GM19328 (cell line): ENCODE data around the gene NID1.
"Not testable (repeated sequence)": the region's sequence is repeated elsewhere in the genome, so short reads cannot be mapped to it uniquely, and the experiment has no call there.

Source experiments
- ATAC-seq: cut with Tn5 transposase; IDR thresholded peaks from one replicate; pipeline ENCODE4 v1.9.1; 2021; ENCODE audit warnings: mild to moderate bottlenecking, moderate library complexity; ENCODE audit not compliant: unreplicated experiment

The NID1 gene

GRCh38 chr1:236095705-236096520 lies 31.0 kb upstream of the NID1 start:
- ATAC-seq = no peak

DNA sequence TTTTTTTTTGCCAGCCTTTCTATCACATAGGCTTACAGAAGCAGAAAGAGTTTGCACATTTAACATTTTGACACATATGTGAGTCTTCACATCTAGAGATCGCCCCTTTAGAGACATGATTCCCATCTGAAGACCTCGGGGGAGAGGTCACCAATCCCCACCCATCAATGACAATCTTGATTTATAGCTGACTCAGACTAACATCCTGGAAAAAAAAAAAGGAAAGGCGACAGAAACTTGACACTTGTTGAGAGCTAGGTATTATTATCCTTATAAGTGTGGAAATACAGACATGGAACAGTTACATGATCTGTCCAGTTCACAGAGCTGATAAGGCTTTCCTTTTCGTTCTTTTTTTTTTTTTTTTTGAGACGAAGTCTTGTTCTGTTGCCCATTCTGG lies 28.0 kb upstream of the NID1 start:
- no peak for ATAC-seq

DNA sequence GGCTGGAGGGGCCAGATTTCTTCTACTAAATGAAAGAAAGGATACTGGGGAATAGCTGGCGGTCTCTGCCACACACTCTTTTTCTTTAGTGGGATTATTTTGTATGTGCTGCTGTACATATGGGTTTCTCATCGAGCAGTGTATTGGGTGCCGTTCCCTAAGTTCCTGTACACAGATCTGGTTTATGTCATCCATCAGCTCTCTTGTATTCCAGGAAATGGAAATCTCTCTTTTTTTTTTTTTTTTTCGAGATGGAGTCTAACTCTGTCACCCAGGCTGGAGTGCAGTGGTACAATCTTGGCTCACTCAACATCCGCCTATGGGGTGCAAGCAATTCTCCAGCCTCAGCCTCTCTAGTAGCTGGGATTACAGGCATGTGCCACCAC lies 27.0 kb upstream of the NID1 start:
- ATAC-seq = no peak

DNA sequence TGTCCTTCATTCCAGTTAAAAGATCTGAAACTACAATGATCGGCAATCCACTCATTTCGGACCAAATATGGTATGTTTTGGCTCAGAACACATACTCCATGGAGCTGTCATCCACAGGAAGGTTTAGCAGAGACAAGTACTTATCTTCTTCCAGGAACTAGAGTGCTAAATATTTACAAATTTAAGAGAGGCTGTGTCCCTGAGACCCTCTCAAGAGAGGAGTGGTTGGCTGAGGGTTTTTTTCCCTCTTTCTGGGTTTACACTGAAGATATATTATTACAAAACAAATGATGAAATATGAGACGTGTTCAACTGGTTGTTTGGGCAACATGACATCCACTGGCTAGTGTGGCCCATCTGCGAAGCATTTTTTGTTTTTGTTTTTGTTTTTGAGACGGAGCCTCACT lies 25.9 kb upstream of the NID1 start:
- ATAC-seq = no peak

DNA sequence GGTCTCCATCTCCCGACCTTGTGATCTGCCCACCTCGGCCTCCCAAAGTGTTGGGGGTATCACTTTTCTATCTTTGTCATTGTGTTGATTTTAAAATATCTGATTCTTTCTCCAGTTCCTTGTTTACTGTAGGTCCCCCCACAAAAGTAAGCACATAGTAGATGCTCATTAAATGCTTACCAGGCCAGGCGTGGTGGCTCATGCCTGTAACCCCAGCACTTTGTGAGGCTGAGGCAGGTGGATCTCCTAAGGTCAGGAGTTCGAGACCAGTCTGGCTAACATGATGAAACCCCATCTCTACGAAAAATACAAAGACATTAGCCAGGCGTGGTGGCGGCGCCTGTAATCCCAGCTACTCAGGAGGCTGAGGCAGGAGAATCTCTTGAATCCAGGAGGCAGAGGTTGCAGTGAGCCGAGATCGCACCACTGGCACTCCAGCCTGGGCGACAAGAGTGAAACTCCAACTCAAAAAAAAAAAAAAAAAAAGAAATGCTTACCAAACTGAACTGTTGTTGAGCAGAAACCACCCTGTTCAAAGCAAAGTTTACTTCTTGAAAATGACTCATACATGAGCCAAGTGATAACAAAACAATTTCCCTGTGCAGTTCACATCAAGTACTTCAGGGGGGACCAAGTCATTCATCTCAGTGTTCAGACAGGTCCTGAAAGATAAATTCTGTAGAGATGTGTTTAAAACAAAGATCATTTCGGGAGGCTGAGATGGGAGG lies 24.3 kb upstream of the NID1 start:
- no peak for ATAC-seq

DNA sequence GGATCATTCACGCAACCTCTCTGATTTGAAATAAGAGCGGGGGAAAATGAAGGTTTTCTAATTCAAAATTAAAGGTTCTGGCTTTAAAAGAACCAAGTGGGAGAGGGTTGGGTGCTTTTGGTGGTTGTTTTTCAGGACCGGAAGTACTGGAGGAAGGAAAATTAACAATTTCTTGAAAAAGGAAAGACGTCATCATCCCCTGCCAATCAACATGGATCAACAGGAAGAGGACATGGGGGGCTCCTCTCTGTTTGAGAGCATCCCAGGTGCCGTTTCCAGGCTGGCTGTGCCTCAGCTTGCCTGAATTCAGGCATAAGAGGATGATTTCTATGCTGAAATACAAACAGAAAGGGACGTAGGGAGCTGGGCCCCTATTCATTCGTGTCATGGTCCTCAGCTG lies 21.6 kb upstream of the NID1 start:
- ATAC-seq = no peak

DNA sequence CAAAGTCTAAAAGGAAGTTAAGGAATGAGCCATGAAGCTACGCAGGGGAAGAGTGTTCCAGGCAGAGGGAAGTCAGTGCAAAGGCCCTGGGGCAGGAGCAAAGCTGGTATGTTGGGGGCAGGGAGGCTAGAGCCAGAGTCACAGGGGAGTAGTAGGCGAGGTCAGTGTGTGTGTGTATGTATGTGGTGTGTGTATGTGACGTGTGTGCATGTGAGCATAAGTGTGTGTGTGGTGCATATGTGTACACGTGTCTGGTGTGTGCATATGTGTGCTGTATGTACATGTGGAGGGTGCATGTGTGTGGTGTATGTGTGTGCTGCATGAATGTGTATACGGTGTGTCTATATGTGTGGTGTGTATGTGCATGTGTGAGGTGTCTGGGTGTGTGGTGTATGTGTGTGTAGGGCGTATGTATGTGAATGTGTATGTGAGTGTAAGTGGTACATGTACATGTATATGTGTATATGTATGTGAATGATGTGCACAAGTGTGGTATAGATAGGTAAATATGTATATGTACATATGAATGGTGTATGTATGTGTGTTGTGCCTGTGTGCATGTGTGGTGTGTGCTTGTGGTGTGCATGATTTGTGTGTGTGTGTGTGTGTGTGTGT lies 20.8 kb upstream of the NID1 start:
- no peak for ATAC-seq

- no peak for ATAC-seq
These were observed 19.5 kb upstream of the NID1 start for GRCh38 chr1:236084386-236084730.

GRCh38 chr1:236083650-236084385 lies 18.9 kb upstream of the NID1 start:
- ATAC-seq = no peak

GRCh38 chr1:236082526-236082925 lies 17.6 kb upstream of the NID1 start:
- ATAC-seq = no peak

- no peak for ATAC-seq
These were observed 16.8 kb upstream of the NID1 start for GRCh38 chr1:236081546-236082227.

DNA sequence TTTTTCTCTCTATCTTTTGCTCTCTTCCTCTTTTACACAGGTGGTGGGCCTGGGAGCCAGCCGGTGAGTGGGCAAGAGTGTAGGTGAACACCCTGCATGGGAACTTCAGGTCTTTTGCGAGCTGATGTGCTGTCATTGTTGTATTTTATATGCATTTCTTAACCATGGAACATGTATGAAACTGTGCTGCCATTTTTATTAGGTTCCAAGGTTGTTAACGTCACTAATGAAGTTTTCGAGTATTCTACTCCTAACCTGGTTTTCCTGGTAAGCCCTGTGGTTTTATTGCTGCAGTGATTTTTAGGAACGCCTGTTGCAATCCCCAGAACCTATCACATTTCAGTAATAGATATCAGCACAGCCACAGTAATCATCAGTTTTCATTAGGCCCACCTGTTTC lies 14.8 kb upstream of the NID1 start:
- ATAC-seq = no peak

DNA sequence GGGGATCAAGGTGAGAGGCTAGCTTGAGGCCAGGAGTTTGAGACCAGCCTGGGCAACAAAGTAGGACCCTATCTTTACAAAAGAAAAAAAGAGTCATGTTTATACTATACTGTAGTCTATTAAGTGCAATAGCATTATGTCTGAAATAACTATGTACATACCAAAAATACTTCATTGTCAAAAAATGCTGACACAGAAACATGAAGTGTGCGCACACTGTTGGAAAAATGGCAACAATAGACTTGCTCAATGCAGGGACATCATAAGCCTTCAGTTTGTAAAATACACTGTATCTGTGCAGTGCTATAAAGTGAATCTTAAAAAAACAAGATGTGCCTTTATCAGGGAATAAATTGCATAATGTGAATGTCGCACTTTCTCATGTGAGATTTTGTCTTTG lies 14.1 kb upstream of the NID1 start:
- no peak for ATAC-seq

DNA sequence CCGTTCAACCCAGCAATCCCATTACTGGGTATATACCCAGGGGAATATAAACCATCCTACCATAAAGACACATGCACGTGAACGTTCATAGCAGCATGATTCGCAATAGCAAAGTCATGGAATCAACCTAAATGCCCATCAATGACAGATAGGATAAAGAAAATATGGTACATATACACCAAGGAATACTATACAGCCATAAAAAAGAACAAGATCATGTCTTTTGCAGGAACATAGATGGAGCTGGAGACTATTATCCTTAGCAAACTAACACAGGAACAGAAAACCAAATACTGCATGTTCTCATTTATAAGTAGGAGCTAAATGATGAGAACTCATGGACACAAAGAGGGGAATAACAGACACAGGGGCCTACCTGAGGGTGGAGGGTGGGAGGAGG lies 13.2 kb upstream of the NID1 start:
- not testable (repeated sequence) for ATAC-seq

GRCh38 chr1:236075848-236076247 lies 11.0 kb upstream of the NID1 start:
- ATAC-seq = no peak

DNA sequence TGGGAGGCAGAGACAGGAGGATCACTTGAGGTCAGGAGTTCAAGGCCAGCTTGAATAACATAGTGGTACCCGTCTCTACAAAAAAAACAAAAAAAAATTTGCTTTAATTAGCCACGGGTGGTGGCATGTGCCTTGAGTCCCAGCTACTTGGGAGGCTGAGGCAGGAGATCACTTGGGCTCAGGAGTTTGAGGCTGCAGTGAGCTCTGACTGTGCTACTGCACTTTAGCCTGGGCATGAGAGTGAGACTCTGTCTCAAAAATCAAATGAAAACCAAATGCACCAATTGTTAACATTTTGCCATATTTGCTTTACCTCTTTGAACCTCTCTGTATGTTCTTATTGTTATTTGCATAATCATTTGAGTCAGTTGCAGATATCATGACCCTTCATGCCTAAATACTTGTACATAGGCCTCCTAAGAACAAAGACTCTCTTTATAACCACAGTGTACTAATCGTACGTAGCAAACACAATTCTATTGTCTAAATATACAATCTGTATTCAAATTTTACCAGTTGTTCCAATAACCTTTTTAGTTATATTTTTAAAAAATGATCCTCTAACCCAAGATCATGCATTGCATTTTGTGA lies 8.5 kb upstream of the NID1 start:
- ATAC-seq = no peak

GRCh38 chr1:236072001-236072400 lies 7.1 kb upstream of the NID1 start:
- no peak for ATAC-seq

- no peak for ATAC-seq
These were observed 5.9 kb upstream of the NID1 start for GRCh38 chr1:236070753-236071152.

DNA sequence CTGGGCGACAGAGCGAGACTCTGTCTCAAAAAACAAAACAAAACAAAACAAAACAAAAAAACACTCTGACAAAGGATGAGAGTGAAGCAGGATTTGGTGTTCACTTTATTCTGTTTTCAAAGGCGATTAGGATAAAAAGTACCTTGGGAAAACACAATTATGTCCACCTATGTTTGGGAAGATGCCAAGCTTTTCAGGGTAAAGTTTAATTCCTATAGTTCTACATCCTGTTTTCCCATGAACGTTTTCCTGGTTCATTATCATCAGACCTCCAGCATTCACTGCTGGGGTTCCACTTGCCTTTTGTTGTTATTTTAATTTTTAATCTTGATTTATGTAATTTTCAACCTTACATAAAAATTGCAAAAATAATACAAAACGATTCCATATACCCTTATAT lies 4.9 kb upstream of the NID1 start:
- no peak for ATAC-seq

GRCh38 chr1:236067854-236068454 lies 3.1 kb upstream of the NID1 start:
- ATAC-seq = no peak
